T-helper 22 cell (primary cell): Measurements from ENCODE around the gene SPDYE18.
"Not testable (repeated sequence)": the region's sequence is repeated elsewhere in the genome, so short reads cannot be mapped to it uniquely, and the experiment has no call there.

Source experiments
- DNase-seq: peaks from one replicate; pipeline ENCODE4 v3.0.0-alpha.2; 2020; ENCODE audit warnings: low read depth

The SPDYE18 gene, protein sequence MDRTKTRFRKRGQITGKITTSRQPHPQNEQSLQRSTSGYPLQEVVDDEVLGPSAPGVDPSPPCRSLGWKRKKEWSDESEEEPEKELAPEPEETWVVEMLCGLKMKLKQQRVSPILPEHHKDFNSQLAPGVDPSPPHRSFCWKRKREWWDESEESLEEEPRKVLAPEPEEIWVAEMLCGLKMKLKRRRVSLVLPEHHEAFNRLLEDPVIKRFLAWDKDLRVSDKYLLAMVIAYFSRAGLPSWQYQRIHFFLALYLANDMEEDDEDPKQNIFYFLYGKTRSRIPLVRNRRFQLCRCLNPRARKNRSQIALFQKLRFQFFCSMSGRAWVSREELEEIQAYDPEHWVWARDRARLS

DNA sequence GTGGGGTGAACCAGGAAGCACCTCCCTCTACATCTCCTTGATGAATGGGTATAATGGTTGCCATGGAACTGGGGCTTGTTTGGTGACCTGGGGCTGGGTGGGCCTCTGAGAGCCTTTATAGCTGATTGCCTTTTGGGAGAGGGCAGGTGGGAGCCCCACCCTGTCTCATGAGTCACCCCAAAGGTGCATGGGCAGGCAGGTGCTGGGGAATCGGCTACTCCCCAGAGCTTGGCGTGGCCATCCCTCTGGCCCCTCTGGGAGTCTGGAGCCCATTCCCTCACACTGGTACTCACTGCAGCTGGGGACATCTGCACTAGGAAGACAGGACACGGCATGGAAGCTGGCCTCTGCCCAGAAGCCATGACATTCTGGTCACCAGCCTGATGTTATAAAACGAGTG, at the start of gene SPDYE18:
SPDYE18 (minus strand) TSS at position 2 of the 400 bp plus-strand sequence. CDS start 2,046 bp downstream, outside the sequence.
- DNase-seq = not testable (repeated sequence)

DNA sequence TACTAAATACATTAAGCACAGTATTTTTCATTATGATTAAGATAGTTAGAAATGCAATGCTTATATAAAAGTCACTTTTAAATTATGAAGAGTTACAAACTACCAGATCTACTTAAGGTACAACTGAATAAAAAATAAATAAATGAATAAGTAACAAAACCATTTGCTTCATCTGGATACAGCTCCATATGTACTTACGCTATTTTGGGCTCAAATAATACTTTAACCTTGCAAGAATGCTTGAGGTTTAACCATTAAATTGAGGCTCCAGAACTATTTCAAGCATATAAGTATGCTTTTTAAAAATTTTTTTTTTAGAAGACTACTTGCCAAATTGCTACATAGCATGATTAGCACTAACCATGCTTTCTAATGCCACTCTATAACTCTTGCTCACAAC, 46.0 kb upstream of the SPDYE18 start:
- DNase-seq = not testable (repeated sequence)

GRCh38 chr7:77107659-77108058, 45.3 kb upstream of the SPDYE18 start:
- not testable (repeated sequence) for DNase-seq

GRCh38 chr7:77105904-77106303, 43.5 kb upstream of the SPDYE18 start:
- not testable (repeated sequence) for DNase-seq

DNA sequence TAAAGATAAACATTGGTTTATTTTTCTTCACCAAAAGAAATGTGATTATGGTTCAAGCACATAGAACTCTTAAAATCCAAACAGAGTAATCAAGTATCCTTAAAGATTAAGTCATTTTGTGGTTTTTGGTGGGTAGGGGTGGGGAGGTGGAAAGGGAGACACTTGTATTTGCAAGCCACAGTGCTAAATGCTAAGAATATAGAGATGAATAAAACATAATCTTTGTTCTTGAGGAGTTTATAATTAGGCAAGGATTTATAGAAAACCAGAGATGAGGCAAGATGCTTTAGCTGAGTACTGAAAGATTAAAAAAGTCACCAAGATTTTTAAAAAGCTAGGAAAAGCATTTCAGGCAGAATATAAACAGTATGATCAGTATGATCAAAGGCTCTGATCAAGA, 40.3 kb upstream of the SPDYE18 start:
- not testable (repeated sequence) for DNase-seq

DNA sequence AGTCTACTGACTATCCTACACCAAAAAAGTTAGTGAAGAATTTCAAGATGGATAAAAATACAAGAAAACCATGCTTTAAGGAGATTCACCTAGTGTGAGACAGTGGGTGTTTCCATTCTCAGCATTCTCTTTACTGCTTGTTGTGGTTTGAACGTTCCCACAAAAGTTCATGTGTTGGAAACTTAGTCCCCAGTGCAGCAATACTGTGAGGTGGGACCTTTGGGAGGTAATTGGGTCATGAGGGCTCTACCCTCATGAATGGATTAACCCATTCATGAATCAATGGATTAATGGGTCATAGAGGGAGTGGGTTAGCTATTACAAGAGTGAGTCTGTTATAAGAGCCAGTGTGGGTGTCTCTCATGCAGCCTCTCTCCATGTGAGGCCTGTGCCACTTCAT, 38.8 kb upstream of the SPDYE18 start:
- not testable (repeated sequence) for DNase-seq

DNA sequence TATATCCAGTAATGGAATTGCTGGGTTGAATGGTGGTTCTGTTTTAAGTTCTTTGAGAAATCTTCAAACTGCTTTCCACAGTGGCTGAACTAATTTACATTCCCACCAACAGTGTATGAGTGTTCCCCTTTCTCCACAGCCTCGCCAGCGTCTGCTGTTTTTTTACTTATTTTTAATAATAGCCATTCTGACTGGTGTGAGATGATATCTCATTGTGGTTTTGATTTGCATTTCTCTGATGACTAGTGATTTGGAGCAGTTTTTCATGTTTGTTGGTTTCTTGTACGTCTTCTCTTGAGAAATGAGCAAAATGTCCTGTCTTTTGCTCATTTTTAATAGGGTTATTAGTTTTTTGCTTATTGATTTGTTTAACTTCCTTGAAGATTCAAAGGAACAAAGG, 38.1 kb upstream of the SPDYE18 start:
- DNase-seq = not testable (repeated sequence)

DNA sequence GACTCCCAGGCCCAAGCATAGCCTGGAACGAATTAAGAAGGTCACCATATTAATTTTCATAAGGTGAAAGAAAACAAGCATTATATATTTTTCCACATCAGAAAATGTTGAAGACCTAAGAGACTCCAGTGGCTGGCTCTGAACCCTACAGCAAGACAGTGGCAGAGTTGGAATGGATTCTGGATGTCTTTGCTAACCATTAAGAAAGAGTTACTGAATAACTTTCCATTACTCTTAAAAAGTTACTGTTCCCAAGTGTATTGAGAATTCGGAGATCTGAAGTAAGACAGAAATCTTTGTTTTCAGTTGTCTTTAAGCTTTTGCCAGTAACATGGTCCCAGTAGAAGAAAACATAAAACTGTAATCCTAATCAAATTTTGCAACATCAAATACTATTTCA, 29.9 kb upstream of the SPDYE18 start:
- DNase-seq = not testable (repeated sequence)

DNA sequence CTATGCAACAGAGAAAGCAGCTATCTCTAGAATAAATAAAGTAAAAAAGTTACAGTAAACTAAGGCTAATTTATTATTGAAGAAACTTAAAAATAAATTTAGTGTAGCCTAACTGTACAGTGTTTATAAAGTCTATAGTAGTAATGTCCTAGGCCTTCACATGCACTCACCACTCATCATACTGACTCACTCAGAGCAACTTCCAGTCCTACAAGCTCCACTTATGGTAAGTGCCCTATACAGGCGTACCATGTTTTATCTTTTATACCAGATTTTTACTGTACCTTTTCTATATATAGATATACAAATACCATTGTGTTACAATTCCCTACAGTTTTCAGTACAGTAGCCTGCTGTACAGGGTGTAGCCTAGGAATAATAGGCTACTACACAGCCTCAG, 19.8 kb upstream of the SPDYE18 start:
- not testable (repeated sequence) for DNase-seq

- DNase-seq = not testable (repeated sequence)
Measured at GRCh38 chr7:77080236-77080635, 17.9 kb upstream of the SPDYE18 start.

DNA sequence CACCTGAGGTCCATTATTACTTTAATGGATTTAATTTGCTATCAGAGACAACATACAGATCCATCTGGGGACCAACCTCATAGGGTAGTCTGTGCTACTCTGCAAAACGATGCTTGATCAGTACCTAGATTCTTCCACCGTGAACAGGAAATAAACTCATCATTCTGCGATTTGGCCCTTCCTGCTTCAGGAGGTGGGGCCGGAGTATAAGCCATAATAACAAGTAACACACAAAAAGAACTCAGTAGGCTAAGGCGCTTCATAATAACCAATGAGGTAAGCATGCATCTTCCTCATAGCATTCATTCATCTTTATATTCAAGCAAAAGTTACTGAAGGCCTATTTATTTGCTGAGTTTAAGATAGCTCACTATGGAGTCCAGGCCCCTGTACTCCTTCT, 17.3 kb upstream of the SPDYE18 start:
- not testable (repeated sequence) for DNase-seq

GRCh38 chr7:77079112-77079511, 16.8 kb upstream of the SPDYE18 start:
- DNase-seq = not testable (repeated sequence)

DNA sequence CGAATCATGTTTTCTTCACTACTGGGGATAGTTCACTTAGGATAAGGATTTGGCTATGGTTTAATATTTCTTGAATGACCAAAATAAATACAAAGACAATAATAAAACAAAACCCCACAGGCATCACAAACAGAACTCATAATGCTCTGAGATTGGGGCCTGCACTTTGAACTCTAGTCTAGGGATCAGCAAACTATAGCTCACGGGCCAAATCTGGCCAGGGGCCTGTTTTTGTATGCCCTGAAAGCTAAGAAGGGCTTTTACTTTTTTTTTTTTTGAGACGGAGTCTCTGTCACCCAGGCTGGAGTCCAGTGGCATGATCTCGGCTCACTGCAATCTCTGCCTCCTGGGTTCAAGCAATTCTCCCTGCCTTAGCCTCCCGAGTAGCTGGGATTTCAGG, 14.7 kb upstream of the SPDYE18 start:
- not testable (repeated sequence) for DNase-seq

- DNase-seq = not testable (repeated sequence)
Measured at GRCh38 chr7:77074786-77075396, 12.5 kb upstream of the SPDYE18 start.

GRCh38 chr7:77071108-77071507, 8.8 kb upstream of the SPDYE18 start:
- not testable (repeated sequence) for DNase-seq

DNA sequence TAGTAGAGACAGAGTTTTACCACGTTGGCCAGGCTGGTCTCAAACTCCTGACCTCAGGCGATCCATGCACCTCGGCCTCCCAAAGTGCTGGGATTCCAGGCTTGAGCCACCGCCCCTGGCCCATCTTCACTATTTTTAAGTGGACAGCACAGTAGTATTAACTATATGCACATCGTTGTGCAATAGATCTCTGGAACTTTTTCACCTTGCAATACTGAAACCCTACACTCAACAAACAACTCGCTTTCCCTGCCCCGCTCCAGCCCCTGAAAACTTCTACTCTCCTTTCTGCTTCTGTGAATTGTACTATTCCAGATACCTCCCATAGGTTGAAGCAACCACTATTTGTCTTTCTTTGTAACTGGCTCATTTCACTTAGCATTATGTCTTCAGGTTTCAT, 3.5 kb upstream of the SPDYE18 start:
- not testable (repeated sequence) for DNase-seq

- DNase-seq = not testable (repeated sequence)
Measured at GRCh38 chr7:77063732-77064131, 1.4 kb upstream of the SPDYE18 start.

- not testable (repeated sequence) for DNase-seq
Measured at GRCh38 chr7:77032261-77032660, 30.1 kb downstream of the SPDYE18 start, which contains the start of gene SPDYE17. SPDYE17 (minus strand) TSS chr7:77032361; CDS start chr7:77030570, 1,791 bp downstream.

GRCh38 chr7:77026349-77026748, 36.0 kb downstream of the SPDYE18 start:
- not testable (repeated sequence) for DNase-seq

DNA sequence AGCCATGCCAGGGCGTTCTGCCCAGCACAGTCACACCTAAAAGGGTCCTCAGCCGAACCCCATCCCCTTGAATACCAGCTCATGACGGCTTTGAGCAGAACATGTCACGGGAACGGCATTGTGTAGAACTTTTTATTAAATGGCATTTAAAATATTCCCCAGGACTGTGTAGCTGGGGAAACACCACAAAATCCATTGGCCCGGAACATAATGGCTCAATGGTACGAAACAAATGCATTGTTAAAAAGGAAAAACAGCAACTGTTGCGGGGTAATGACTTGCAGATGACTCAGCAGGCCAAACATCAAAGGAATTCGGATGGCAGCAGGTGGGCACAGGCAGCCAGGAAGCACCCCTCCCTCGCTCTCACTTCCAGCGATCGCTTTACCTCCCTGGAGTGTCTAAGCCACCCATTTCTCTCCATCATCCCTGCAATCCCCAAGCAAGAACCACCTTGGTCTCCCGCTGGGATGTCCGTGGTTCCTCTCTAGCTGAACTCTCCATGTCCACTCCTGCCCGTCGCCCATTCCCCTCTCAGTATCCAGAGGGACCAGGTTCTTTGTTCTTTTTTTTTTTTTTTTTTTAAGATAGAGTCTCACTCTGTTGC, 52.2 kb downstream of the SPDYE18 start:
- not testable (repeated sequence) for DNase-seq

DNA sequence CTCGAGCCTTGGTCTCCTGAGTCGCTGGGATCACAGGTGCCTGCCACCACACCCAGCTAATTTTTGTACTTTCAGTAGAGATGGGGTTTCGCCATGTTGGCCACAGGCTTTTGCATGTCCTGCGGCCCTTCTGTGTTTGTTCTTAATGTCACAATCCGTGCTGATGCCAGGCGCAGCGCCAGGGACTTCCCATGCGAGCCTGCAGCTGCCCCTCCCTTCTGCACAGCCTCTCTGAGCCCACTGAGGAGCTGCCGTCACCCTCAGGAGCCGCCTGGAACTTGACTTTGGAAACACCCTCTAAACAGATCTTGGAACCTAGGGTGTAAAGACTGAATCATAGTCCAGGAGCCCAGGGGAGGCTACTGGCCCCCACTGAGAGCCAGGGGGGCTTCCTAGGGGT, 54.4 kb downstream of the SPDYE18 start:
- not testable (repeated sequence) for DNase-seq
